ENCODE results near the gene OPCML.

- no peak for TF ChIP-seq EZH2phosphoT487 (IDR thresholded peaks at IDR 0.05; ENCODE audit: borderline replicate concordance)
- TF ChIP-seq, protein P1, sequence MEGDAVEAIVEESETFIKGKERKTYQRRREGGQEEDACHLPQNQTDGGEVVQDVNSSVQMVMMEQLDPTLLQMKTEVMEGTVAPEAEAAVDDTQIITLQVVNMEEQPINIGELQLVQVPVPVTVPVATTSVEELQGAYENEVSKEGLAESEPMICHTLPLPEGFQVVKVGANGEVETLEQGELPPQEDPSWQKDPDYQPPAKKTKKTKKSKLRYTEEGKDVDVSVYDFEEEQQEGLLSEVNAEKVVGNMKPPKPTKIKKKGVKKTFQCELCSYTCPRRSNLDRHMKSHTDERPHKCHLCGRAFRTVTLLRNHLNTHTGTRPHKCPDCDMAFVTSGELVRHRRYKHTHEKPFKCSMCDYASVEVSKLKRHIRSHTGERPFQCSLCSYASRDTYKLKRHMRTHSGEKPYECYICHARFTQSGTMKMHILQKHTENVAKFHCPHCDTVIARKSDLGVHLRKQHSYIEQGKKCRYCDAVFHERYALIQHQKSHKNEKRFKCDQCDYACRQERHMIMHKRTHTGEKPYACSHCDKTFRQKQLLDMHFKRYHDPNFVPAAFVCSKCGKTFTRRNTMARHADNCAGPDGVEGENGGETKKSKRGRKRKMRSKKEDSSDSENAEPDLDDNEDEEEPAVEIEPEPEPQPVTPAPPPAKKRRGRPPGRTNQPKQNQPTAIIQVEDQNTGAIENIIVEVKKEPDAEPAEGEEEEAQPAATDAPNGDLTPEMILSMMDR (conservative IDR thresholded peaks at IDR 0.05; ENCODE audit: low read length) = no peak
Observed at GRCh38 chr11:132911186-132911585, 621.1 kb downstream of the OPCML start.
